AG04450 (cell line): ENCODE results near the gene TMCC2. TPM values are rescaled to one million over a fixed set of nuclear protein-coding genes. Genes with fewer than 3 reads are reported as not detected.

Experiments
- CTCF ChIA-PET: fragments of 300-600, 350-600 bp; formaldehyde crosslinking; extraction: SDS; loops from one replicate; lab custom pipeline; 2022; ENCODE audit warnings: antibody characterized with exemption, inconsistent platforms; lab: Charles Lee
- POLR2A ChIA-PET: fragments of 350-600 bp; formaldehyde crosslinking; extraction: SDS; loops from one replicate; lab custom pipeline; 2021; ENCODE audit warnings: antibody characterized with exemption, inconsistent platforms; lab: Yijun Ruan, JAX
- DNase-seq: peaks from one replicate; pipeline ENCODE4 v3.0.0-alpha.2; 2011; ENCODE audit warnings: low read depth, low spot score
- H3K27ac ChIP-seq: one replicate; pipeline ENCODE4 v1.5.1; 2012; ENCODE audit warnings: low read depth, low read length, control low read depth
- H3K27me3 ChIP-seq: one replicate; pipeline ENCODE4 v1.6.0; 2012; ENCODE audit warnings: low read length; ENCODE audit not compliant: control insufficient read depth, insufficient read depth
- H3K4me3 ChIP-seq: 2 replicates; pipeline ENCODE4 v1.5.1; 2011; ENCODE audit warnings: mild to moderate bottlenecking, low read depth, low read length, control low read depth
- H3K9me3 ChIP-seq: 2 replicates; pipeline ENCODE4 v1.5.1; 2012; ENCODE audit warnings: low read length; ENCODE audit not compliant: control insufficient read depth, insufficient read depth
- CTCF ChIP-seq: IDR thresholded peaks from 2 replicates; pipeline ENCODE4 v1.5.1; 2011; ENCODE audit warnings: low read depth, low read length, control low read depth, inconsistent platforms
- polyA plus RNA-seq: library from polyadenylated mRNA; depleted of rRNA; stranded (reverse); fragments of >200 nt; gene quantifications from 2 replicates; pipeline ENCODE4 v1.2.3, GENCODE V29; 2011

Gene TMCC2
- polyA plus RNA-seq, 1 experiment: 2.3 TPM

- Histone ChIP-seq H3K27ac (peak overlapping the region; percentile 91), H3K27me3 (no peaks in the 10 kb centered on the region), H3K4me3 (no peak overlapping the region), H3K9me3 (no peaks in the 10 kb centered on the region; the same call in 1 of the 2 replicates)
- ChIA-PET CTCF (interaction anchor here (1.0 to 8.0 kb wide), 5 partner anchors 11 to 39 kb away, joined by 3 to 69 read pairs (median 8); partner anchors contain the start of gene NUAK2), POLR2A (interaction anchor here (0.5 to 2.3 kb wide), 11 partner anchors 10 to 112 kb away, joined by 3 to 35 read pairs (median 5); no protein-coding TSS in a partner anchor)
- TF ChIP-seq CTCF: peak; percentile 17; the same call in 1 of the 2 replicates
- peak; percentile 95 for DNase-seq
These were observed 56.8 kb downstream of the TMCC2 start for GRCh38 chr1:205284420-205285144.

- no peak for DNase-seq
- no peak overlapping the region for H3K4me3 ChIP-seq
These were observed 57.8 kb downstream of the TMCC2 start for GRCh38 chr1:205285381-205286101.

GRCh38 chr1:205286335-205286950, 58.7 kb downstream of the TMCC2 start:
- DNase-seq: no peak
- Histone ChIP-seq H3K4me3 (no peak overlapping the region), H3K27me3 (no peaks in the 10 kb centered on the region), H3K27ac (no peak overlapping the region), H3K9me3 (no peaks in the 10 kb centered on the region; the same call in 1 of the 2 replicates)
- no peak for TF ChIP-seq CTCF
- ChIA-PET CTCF (interaction anchor here (1.0 to 8.0 kb wide), 3 partner anchors 12 to 37 kb away, joined by 4 to 69 read pairs (median 30); partner anchors contain the start of gene NUAK2), POLR2A (interaction anchor here (2.3 kb wide), 1 partner anchor 8 kb away, joined by 35 read pairs; no protein-coding TSS in a partner anchor)

More at GRCh38 chr1:205285381-205286101, 57.8 kb downstream of the TMCC2 start:
- ChIA-PET CTCF (interaction anchor here (0.7 to 8.0 kb wide), 7 partner anchors 12 to 38 kb away, joined by 3 to 69 read pairs (median 4); partner anchors contain the start of gene NUAK2), POLR2A (interaction anchor here (0.5 to 2.3 kb wide), 9 partner anchors 9 to 37 kb away, joined by 3 to 35 read pairs (median 8); no protein-coding TSS in a partner anchor)
- no peak for TF ChIP-seq CTCF
- Histone ChIP-seq H3K27ac (peak overlapping the region; percentile 91), H3K9me3 (no peaks in the 10 kb centered on the region; the same call in 1 of the 2 replicates), H3K27me3 (no peaks in the 10 kb centered on the region)

- Histone ChIP-seq H3K27me3 (no peaks in the 10 kb centered on the region), H3K27ac (no peak overlapping the region), H3K4me3 (no peak overlapping the region), H3K9me3 (no peaks in the 10 kb centered on the region; the same call in 1 of the 2 replicates)
- ChIA-PET CTCF (interaction anchor here (1.6 to 8.0 kb wide), 3 partner anchors 14 to 67 kb away, joined by 5 to 69 read pairs (median 7); partner anchors contain the start of gene NUAK2), POLR2A (no interaction called here)
- no peak for DNase-seq
- no peak for TF ChIP-seq CTCF
These were observed 59.3 kb downstream of the TMCC2 start for GRCh38 chr1:205287076-205287475.
